GM18511 (cell line): ENCODE results near the gene CCDC59.
"Not testable (repeated sequence)": the region's sequence is repeated elsewhere in the genome, so short reads cannot be mapped to it uniquely, and the experiment has no call there.

Source experiments
- ATAC-seq: cut with Tn5 transposase; IDR thresholded peaks from one replicate; pipeline ENCODE4 v1.9.1; 2021; ENCODE audit warnings: mild to moderate bottlenecking, moderate library complexity; ENCODE audit not compliant: unreplicated experiment

Gene CCDC59, protein sequence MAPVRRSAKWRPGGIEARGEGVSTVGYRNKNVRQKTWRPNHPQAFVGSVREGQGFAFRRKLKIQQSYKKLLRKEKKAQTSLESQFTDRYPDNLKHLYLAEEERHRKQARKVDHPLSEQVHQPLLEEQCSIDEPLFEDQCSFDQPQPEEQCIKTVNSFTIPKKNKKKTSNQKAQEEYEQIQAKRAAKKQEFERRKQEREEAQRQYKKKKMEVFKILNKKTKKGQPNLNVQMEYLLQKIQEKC

DNA sequence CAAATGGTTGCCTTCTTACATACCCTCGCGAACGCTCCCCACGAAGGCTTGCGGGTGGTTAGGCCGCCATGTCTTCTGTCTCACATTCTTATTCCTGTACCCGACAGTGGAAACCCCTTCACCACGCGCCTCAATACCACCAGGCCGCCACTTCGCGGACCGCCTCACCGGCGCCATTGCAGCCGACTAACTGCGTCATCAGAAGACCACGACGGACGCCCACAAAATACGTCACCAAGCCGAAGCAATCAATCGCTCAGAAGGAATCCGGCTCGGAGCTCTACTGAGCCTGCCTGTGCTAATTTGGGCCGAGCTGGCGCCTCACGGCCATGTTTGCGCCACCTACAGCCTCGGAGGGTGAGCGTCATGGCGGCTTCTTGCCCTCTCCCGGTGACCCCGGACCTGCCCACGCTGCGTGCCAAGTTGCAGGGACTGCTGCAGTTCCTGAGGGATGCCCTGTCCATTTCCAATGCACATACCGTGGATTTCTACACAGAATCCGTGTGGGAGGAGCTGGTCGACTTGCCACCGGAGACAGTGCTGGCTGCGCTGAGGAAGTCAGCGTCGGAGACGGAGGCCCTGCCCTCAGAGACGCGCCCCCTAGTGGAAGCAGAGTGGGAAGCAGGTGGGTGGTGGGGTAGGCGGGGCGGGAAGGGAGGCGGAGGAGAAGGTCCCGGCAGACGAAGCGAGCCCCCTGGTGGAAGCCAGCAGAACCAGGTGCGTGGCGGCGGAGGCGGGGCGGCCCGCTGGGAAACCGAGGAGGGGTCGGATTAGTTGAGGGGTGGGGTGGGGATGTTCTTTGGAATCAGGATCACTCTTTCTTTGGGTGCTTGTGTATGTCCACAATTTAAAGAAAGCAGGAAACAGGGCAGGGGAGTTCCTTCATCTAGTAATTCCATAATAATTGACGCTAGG, at the start of gene CCDC59, which contains the start of gene METTL25:
Gene CCDC59, minus strand, starts transcription at position 188 of the 915 bp plus-strand sequence. Its CDS starts 11 bp downstream, at position 177.
Gene METTL25, plus strand, starts transcription at position 330 of the 915 bp plus-strand sequence. Its CDS starts 37 bp downstream, at position 367.
- ATAC-seq: peak; percentile 95

DNA sequence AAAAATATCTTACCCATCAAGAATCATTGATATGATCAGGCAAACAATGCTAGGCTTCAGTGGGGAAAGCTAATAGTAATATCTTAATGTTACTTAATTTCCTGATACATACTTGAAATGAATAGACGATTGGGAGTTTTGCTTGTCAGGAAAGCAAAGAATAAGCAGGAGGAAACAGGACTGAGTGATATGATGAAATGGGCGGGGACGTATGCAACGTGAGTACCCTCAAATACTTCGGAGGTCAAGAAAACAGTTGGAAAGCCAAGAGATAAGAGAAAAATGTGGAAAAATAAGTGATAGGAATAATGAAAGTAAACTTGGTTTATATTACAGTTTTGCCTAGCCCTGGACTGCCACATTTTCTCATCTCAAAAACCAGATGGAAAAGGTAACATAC, 49.3 kb upstream of the CCDC59 start:
- ATAC-seq: no peak

DNA sequence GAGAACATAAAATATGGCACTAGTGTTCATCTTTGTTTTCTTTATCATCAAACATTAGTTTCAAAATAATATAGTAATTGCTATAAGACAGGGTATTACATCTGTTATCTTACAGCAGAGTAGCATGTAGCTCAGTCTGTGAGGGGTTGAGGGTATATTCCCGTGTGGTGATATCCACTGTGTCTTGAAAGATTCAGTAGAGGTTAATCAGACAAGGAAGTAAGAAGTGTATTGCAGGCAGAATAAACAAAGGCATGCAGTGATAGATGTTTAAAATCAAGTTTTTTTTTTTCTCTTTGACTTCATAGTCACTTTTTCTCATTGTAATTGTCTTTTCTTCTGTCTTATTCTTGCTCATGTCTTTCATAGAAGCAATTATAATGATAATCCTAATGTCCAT, 48.5 kb upstream of the CCDC59 start:
- ATAC-seq: no peak

DNA sequence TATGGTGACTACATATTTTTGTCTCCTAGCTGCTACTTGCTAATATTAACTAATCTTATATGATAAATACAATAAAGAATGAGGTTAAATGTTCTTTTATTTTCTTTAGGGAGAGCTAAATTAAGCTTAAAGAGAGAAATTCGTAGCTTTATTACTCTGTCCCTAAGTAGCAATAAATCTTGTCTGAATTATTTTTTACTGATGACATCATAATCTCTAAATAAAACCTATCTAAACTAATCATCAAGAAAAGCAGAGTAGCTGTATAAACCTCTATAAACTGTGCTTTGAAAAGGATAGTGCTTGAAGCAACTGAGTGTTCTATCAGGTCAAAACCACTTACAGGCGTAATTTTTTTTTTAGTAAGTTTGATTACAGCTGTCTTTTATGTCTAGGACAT, 42.6 kb upstream of the CCDC59 start:
- no peak for ATAC-seq

DNA sequence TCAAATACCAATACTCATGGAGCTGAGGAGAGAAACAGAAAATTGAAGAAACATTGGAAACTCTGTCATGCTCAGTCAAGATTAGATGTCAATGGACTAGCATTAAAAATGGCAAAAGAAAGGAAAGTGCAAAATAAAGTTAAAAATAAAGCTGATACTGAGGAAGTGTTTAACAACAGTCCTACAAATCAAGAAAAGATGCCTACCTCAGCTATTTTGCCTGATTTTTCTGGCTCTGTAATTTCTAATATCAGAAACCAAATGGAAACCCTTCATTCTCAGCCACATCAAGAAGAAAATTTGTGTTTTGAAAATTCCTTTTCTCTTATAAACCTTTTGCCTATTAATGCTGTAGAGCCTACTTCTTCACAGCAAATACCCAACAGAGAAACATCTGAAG, 40.7 kb upstream of the CCDC59 start:
- no peak for ATAC-seq

DNA sequence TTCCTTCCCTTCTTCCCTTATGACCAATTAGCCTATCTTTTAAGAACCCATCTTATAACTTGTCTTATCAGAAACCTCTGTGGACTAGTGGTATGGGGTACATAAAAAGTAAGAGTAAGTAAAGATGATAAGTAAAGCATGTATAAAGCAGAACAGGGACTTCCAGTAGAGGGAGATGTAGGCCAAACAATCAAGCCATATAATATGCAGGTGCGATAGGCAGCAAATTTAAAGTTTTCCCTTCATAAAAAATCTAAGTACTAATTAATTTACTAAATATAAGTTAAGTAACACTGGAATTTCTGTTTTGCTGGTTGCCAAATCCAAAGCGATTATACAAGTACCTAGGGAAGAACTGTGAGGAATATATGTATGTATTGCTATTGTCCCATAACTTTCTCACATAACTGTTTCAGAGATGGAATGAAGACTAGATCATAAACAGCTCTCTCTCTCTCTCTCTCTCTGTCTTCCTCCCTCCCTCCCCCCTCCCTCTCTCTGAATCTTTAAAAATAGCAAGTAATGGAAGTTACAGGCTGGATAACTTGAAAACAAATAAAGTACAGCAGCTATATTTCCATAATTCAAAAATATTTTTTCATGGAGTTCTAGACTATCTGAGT, 25.9 kb upstream of the CCDC59 start:
- peak; percentile 75 for ATAC-seq

DNA sequence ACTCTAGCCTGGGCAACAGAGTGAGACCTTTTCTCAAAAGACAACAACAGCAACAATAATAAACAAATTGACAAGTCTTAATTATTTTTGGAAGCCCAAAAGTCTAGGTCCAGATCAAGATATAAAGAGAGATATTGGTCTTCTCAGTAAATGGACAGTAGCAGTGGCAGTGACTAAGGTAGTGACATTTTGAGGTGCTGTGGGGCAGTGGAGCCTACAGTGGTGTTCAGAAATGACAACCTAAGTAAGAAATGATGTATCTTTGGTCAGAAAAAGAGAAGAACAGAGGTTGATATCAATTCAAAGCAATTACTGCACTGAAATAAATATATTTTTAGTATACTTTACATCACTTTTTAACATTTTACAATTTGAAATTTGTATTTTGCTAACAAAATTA, 20.8 kb upstream of the CCDC59 start:
- ATAC-seq: no peak

DNA sequence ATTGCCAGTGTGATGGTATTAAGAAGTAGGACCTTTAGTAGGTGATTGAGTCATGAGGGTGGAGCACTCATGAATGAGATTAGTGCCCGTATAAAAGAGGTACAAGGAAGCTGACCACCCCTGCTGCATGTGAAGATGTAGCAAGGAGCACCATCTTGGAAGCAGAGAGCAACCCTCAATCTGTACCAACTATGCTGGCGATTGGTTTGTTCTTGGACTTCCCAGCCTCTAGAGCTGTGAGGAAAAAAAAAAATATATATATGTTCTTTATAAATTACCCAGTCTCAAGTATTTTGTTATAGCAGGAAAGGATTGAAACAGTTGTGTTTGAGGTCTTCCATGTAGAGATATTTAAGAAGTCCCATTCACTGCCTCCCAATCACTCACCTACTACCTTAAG, 17.0 kb upstream of the CCDC59 start:
- no peak for ATAC-seq

DNA sequence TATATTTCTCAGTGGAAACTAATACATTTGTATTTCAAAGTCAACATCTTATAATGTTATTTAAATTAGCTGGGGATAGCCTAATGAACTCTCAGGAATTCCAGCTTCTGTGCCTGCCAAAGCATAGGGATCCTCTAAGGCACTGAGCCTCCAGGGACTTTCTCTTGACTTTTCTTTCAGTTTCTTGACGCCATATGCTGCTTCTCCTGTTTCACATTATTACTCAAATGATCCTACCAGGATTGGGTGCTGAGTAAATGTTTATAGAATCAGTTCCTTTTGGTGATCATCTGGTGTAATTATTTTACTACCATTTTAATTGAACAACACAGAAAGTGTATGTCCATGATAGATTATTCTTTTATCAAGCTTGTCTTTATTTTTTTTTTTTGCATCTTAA, 8.0 kb upstream of the CCDC59 start:
- peak; percentile 63 for ATAC-seq

DNA sequence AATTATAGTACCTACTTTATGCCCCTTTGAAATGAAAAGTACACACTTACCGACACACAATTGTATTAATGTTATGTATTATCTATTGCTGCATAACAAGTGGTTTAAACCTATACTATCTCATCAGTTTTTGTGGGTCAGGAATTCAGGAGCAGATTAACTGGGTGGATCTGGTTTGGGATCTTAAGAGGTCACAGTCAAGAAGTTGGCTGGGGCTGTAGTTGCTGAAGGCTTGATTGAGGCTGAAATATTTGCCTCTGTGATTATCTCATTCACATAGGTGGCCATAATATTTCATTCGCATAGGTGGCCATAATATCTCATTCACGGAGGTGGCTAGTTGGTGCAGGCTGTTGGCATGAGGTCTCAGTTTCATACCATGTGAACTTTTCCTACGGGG, 5.8 kb upstream of the CCDC59 start:
- ATAC-seq: no peak

DNA sequence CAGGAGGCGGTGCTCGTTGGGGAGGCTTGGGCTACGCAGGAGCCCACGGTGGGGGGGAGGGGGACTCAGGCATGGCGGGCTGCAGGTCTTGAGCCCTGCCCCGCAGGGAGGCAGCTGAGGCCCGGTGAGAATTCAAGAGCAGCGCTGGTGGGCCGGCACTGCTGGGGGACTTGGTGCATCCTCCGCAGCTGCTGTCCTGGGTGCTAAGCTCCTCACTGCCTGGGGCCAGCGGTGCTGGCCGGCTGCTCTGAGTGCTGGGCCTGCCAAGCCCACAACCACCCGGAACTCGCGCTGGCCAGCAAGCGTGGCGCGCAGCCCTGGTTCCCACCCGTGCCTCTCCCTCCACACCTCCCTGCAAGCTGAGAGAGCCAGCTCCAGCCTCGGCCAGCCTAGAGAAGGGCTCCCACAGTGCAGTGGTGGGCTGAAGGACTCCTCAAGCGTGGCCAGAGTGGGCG, 3.3 kb upstream of the CCDC59 start:
- no peak for ATAC-seq

DNA sequence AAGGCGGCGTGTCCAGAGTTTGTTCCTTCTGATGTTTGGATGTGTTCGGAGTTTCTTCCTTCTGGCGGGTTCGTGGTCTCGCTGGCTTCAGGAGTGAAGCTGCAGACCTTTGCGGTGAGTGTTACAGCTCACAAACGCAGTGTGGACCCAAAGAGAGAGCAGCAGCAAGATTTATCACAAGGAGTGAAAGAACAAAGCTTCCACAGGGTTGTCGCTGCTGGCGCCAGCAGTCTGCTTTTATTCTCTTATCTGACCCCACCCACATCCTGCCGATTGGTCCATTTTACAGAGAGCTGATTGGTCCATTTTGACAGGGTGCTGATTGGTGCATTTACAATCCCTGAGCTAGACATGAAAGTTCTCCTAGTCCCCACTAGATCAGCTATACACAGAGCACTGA, 2.6 kb upstream of the CCDC59 start:
- ATAC-seq: not testable (repeated sequence)

DNA sequence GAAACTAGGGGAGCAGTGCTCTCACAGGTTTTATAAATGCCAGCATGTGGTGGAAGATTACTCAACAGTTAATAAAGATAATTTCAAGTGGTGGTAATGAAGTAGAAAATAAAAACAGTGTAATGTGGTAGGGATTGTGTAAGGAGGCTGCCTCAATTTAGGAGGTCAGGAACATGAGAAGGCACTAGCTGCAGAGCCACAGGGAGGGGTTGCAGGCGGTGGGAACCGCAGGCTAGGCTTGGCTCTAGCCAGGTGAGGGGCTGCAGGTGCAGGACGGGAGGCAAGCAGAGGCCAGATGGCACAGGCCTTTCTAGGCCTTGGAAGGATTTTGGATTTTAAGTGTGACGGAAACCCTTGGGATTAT, 910 bp upstream of the CCDC59 start:
- ATAC-seq: peak; percentile 16

DNA sequence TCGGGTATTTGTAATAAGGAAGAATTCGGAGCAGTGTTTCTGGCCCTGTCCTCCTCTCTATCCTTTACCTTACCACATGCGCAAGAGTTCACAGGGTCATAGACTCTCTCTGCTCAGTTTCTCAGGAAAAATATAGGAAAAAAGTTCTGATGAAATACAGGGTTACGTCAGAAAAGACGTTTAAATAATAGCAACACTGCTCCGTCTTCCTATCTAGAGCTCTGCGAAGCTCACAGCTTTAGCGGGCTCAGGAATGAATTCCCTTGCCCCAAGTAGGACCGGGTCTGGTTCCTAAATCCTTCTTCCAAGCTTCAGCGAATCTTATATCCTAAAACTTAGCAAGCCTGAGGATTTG, 365 bp downstream of the CCDC59 start:
- ATAC-seq: no peak

DNA sequence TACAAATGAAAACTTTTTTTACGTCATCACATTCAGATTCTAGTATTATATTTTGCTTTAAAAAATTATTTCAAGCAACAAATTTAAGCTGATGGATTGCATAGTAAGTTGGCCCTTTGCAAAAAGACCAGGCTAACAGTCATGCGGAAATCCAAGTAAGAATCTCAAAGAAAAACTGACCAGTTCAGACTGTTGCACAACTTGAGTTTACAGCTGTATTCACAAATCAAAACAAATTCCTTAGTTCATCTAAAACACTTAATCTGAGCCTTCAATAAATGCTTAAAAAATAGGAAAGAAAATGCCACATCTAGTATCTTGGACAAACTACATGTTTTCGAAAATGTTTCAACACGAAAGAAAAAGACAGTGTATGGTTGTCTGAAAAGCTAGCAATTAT, 847 bp downstream of the CCDC59 start:
- ATAC-seq: no peak

DNA sequence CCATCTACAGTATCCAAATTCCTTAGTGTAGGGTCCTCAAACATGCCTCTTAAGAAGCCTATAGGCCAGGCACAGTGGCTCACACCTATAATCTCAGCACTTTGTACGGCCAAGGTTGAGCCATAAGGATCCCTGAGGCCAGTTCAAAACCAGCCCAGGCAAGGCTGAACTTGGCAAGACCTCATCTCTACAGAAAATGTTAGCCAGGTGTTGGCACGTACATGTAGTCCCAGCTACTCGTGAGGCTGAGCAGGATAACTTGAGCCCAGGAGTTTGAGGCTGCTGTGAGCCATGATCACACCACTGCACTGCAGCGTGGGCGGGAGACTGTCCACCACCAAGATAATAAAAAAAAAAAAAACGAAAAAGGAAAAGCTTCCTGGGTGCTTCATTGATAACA, 6.8 kb downstream of the CCDC59 start:
- no peak for ATAC-seq

DNA sequence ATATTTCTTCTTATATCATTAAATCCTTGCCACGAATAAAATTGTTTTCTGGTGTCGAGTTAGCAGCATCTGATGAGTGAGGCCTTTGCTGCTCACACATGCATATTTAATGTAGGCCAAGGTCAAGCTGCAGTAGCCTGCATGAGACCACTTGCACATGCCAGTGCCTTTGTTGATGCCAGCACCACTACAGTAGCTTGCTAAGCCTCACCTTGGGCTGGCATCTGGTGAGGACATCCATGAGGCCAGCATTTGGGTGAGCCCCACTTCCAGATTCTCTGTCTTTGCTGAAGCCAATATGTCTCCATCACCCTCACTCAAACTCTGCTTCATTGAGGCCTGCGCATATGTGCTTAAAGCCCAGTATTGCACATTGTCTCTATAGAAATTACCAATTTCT, 8.0 kb downstream of the CCDC59 start:
- no peak for ATAC-seq

DNA sequence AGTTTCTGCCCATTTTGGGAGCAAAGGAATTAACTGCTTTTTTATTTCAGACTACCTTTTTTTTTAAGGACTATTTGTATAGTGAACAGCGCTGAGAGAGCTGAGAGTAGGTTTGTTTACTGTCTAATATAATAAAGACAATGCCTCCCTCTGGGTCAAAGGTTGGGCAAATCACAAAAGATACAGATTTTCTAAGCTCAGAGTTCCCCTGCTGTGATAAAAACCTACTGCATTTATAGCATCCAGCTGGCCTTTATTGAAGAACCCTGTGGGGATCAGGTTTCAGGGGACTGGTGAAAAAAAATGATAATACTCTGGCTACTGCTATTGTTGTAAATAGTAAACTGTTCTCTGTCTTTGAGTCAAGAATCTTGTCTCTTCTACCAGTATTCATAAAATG, 28.7 kb downstream of the CCDC59 start:
- no peak for ATAC-seq

DNA sequence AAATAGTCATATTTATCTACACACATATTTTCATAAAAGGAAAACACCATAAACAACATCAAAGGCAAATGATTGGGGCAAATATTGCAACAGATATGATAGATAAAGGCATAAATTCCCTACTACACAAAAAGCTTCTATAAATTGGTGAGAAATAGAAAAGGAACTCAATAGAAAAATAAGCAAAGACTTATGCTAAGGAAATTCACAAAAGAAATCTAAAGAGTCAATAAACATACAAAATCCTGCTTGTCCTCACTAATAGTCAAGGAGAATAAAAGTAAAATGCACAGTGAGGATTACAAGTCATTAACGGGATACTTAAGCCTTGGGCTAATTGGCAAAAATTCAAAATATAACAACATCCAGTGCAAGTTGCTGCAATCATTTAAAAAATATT, 30.3 kb downstream of the CCDC59 start:
- no peak for ATAC-seq

DNA sequence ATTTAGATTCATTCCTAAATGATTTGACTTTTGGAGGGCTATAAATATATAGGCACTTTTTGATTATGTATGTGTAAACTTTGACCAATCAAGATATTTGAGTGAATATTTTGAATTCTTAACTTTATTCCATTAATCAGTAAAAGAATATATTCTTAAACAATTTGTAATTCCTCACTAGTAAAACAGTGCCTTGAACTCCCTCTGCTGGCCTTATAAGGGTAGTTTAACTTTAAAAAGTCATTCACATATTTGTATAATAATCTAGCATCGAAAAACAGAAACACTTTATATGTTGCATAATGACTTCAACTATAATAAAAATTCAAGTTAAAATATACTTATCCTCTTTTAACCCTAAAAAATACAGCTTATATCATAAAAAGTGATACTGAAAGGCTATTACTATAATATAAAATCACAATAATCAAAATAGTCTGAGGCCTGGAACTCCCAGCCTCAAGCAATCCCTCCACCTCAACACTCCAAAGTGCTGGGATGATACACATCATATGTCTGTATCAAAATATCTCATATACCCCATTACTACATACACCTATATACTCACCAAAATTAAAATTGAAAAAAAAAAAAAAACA, 31.2 kb downstream of the CCDC59 start:
- peak; percentile 65 for ATAC-seq

DNA sequence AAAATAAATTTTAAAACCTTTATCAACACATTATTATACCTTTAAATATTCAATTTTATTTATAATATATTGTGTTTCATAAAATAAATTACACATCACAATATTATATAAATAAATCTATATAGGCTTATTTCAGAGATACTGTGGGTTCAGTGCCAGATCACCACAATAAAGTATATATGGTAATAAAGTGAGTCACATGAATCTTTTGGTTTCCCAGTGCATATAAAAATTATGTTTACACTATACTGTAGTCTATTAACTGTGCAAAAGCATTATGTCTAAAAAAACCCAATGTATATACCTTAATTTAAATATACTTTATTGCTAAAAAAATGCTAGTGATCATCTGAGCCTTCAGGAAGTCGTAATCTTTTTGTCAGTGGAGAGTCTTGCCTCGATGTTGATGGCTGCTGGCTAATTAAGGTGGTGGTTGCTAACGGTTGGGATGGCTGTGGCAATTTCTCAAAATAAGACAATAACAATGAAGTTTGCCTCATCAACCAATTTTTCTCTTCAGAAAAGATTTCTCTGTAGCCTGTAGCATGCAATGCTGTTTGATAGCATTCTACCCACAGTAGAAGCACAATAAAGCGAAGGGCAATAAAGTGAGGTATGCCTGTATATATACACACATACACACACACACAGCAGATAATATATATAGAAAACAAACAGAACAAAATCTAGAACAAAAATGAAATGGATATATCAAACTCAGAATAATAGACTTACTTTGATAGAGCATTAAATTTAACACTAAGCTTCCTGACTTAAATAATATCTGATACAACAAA, 32.4 kb downstream of the CCDC59 start:
- ATAC-seq: no peak
